NCI-H524 treated with DMSO at 0.1 percent for 48 hours (cell line): ENCODE data around the gene SMOC2.
"Not testable (repeated sequence)": the region's sequence is repeated elsewhere in the genome, so short reads cannot be mapped to it uniquely, and the experiment has no call there.

ENCODE experiments used
- DNase-seq: peaks from one replicate; lab custom pipeline; 2025; lab: John Stamatoyannopoulos, UW

Gene SMOC2

DNA sequence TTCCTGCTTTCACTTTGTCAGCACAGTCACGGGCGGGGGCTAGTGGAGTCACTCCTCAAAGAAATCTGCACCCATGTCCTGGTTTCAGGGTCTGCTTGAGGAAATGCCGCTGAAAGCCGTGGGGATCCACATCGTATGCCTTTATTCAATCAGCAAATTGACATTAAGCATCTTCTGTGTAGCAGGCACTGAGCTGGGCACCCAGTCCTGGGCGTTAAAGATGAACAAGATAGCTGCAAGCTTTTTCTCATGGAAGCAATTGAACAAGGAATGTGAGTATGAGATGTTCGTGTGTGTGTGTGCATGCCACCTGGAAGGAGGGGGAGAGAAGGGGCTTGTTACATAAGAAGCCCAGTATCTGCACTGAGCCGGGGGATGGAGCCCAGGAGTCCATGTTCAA lies 243.9 kb downstream of the SMOC2 start:
- no peak for DNase-seq

DNA sequence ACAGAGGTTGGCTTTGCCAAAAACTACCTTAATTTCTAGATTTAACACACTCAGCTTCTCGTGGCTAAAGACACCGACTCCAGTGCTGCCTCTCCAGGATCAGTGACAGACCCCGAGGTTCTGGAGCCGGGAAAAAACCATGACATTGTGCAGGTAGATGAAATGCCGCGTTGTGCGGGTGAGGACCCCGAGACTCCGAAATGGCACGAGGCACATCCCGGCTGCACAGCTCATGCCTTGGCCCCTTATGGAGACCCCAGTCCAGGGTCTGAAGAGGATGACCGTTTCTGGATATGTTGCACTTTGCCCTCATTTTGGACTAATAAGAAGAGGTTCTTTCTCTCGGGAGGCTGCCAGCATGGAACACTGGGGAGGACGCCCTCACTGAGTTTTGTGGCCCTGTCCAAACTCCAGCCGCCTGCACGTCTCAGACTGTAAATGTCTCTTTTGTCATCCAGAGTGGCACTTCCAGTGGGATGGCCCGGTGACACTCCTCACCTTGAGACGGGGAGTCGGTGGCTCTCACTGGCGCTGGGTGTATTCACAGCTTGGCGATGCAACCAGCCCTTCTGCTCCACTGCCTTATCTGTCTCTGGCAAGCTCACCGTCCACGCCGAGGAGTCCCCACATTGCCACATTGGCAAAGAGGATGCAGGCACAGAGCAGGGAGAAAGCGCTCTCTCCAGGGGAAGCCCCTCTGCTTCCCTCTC lies 245.2 kb downstream of the SMOC2 start:
- no peak for DNase-seq

DNA sequence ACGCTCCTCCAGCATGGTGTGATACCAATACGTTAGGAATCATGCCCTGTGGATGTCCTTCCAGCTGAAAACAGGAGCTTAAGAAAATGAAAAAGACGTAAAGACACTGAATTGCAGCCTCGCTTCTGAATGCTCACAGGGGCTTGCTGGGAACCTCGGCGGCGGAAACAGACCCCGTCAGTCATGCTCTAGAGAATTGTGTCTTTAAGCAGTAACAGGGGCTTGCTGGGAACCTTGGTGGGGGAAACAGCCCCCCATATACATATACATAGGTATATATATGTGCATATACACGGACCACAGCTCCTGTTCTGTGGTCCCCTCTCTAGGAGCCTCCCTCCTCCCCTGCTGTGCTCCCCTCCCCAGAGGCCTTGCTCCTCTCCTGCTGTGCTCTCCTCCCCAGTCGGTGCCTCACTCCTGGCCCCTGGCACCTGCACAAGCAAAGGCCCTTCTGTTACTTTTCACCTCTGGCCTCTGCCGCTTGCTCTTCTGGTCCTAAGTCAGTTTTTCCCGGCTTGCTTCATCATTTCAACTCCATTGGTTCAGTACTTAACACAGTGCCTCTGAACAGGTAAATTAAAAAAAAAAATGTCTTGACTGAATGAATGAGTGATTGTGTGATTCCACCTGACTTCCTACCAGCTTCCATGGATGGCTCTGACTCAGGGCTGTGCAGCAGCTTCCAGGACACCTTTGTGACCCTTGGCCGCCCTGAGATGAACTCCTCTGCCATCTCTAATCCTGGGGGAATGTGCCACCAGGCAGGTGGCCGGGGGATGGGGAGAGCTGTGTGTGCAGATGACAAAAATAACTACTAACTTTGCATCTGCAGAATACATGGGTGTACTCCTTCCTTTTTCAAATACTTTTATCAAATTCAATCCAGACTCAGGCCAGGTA lies 246.1 kb downstream of the SMOC2 start:
- DNase-seq: no peak

DNA sequence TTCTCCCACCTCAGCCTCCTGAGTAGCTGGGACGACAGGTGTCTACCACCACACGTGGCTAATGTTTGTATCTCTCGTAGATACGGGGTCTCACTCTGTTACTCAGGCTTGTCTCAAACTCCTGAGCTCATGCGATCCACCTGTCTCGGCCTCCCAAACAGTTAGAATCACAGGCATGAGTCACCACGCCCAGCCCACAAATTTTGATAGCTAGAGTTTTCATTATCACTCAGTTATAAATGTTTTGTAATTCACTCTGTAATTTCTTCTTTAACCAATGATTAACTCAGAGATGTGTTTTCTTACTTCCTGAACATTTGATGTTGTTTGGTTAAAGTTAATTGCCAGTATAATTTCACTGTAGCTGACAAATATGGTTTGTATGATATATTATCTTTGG lies 249.3 kb downstream of the SMOC2 start:
- no peak for DNase-seq

DNA sequence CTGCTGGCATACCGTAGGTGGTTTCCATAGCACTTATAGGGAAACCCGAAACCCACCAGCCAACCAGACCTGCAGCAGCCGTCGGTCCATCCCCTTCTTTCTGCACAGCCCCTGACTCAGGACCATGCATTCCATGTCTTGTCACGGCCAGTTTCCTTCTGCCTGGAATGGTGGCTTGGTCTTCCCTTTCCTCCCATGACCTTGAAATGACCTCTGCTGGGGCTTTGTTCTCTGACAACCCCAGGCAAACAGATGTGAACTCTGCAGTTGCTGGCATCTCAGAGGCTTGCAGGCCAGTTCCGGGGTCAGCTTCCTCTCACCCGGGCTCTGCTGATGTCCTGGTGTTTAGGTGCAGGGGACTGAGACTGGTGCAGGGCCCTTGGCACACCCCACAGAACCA lies 250.8 kb downstream of the SMOC2 start:
- DNase-seq: no peak

DNA sequence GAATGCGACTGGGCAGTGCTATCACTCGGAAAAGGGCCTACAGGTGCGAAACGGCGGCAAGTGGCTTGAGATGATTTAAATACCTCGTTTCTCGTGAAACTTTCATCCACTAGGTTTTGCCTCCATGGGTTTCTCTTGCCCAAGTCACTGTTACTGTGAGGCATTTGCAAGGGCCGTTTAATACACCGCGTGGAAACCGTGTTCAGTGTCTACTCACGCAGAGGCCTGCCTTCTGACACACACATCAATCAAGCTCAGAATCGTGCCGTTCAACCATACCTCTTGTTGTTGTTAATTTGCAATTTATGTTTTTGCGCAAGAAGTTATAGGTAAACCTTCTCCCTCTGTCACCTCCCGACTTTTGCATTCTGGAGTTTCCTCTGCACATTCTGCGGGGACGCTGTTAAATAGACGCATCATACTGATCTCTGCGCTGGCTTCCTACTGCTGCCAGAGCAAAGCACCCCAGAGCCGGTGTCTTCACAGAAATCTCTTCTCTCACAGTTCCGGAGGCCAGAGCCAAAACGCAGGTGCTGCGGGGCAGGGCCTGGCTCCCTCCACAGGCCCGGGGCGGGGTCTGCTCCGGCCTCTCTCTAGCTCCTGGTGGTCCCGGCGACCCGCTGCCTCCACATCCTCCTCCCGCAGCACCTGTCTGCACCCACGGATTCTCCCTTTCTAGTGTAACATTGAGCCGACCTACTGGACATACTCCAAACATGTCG lies 251.4 kb downstream of the SMOC2 start:
- DNase-seq: no peak

DNA sequence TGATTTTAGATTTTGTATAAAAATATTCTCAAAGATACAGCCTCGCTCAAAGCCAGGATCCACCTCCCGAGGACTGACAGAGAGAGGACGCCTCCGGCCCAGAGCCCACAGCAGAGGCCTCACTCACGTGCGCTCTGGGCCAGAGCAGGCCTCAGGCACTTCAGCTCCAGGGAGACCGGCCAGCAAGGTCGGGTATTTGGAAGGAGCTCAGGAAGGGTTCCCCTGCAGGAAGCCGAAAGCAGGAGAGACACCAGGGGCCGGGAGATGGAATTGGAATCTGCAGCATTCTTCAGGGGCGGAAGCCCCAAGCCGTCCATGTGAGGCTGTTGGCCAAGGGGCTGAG lies 251.9 kb downstream of the SMOC2 start:
- not testable (repeated sequence) for DNase-seq

DNA sequence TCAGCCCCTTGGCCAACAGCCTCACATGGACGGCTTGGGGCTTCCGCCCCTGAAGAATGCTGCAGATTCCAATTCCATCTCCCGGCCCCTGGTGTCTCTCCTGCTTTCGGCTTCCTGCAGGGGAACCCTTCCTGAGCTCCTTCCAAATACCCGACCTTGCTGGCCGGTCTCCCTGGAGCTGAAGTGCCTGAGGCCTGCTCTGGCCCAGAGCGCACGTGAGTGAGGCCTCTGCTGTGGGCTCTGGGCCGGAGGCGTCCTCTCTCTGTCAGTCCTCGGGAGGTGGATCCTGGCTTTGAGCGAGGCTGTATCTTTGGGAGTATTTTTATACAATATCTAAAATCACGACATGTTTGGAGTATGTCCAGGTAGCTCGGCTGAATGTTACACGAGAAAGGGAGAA lies 253.8 kb downstream of the SMOC2 start:
- DNase-seq: not testable (repeated sequence)

DNA sequence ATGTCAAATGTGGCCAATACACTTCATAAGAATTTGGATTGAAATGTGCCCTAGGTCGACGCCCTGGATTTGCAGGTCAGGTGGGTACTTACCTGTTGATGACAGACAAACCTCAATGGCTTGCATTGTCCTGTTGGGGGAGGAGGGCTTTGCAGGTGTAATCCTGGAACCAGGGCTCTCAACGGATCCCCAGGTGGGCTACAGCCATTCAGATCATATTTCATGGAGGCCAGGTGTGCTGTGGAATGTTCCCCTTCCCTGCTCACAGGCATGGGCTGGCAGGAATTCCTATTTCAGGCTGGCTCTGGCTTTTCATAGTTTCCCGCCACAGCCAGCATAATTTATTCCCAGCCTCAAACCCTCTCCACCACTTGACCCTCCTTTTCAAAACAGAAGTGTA lies 254.7 kb downstream of the SMOC2 start:
- DNase-seq: no peak

DNA sequence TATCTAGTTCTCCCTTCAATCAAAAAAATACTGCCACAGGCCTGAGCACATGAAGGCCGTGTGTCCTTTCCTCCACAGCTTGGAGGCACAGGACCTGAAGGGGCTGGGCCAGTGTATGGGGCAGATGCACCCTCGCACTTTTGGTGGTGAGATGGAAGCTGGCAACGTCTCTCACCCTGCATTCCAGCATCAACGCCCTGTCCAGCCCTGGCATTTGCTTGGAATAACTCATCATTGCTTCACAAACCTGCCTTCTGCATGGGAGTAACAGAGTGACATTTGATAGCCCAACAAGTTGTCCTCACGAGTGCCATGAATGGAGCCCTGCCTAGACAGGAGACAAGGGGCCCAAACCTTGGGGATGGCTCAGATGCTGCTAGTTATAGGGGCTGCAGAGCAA lies 257.9 kb downstream of the SMOC2 start:
- no peak for DNase-seq

DNA sequence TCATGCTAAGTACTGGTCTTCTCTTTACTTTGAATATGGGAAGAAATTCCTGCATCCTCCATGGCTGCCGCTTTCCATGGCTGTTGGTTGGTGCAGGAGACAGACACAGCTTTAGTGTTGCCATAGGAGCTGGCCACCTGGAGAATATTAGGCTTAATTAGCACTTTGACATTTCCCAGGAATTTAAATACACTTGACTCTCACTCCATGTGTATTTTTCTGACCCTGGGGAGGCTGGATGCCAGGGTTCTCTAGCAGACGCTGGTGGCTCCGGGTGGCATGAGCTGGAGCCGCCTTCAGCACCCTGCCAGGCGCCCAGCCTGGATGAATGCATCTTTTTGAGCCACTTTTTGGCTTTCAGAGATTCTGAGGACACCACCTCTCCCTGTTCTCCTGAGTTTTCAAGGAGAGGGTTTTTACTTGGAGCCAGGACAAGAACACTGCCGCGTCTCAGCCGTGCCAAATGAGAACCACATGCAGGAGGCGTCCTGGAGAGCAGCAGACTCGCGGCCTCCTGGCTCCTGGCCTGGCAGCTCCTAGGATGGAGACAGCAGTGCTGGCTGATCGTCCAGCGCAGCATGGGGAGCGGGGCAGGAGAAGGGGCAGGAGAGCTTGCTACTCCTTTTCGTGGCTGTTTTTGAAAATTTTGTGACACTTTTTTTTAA lies 258.8 kb downstream of the SMOC2 start:
- DNase-seq: no peak

DNA sequence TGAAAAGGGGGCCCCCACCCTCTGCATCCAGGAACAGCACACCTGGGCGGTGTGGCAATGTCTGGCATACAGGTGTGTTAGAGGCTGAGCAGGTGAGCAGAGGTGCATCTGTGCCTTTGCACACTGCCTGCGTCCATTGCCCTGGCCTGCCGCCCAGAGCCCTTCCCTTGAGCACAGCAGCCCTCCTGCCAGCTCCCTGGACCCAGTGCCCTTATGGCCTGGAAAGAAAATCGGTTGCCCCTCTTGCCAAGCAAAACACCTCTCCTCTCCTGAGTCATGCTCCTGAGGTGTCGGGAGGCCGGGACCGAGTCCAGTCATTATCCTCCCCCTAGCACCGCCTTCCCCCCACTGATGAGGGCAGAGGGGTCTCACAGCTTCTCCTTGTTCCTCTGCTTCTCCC lies 259.9 kb downstream of the SMOC2 start:
- no peak for DNase-seq

DNA sequence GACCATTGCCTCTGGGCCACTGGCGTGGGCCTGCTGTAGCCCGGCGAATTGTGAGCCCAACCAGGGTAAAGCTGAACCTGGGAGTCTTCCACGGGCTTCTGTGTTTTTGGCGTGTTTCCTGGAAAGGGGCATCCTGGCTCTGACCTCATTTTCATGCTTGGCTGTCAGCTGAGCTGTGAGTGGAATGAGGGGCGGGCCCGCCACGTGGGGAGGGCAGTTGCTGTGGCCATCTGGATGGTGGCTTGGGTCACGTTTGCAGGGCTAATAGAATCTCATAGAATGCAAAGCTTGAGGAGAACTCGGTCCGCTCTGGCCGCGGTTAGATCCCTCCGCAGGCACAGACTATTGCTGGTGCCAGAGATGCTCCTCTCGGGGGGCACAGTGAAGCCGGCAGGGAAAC lies 263.0 kb downstream of the SMOC2 start:
- DNase-seq: no peak

DNA sequence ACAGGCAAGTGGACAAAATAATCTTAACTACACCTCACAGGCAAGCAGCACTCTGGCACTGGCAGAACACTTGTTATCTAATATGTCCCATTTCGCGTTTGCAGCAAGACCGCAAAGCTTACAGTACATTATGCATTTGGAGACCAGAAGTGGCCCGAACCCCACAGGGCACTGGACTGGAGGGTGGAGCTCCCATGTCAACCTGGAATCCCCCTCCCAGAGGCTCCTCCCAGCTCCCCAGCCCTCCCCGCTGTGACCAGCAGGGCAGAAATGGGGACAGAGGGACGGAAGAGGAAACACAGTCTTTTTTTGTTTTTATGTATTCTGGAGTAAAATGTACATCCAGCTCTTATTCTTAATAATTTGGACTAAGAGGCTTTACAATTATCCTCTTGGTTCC lies 263.7 kb downstream of the SMOC2 start:
- no peak for DNase-seq

DNA sequence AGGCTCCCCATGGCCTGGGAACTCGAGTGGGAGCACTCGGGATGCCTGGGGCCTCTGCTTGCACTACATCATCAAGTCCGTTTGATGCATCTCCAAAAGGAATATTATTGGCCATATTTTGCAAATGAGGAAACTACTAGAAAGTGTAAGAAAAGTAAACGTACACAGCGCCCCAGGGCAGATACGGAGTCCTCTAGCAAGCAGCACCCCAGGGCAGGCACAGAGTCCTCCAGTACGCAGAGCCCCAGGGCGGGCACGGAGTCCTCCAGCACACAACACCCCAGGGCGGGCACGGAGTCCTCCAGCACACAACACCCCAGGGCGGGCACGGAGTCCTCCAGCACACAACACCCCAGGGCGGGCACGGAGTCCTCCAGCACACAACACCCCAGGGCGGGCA lies 264.3 kb downstream of the SMOC2 start:
- DNase-seq: not testable (repeated sequence)

DNA sequence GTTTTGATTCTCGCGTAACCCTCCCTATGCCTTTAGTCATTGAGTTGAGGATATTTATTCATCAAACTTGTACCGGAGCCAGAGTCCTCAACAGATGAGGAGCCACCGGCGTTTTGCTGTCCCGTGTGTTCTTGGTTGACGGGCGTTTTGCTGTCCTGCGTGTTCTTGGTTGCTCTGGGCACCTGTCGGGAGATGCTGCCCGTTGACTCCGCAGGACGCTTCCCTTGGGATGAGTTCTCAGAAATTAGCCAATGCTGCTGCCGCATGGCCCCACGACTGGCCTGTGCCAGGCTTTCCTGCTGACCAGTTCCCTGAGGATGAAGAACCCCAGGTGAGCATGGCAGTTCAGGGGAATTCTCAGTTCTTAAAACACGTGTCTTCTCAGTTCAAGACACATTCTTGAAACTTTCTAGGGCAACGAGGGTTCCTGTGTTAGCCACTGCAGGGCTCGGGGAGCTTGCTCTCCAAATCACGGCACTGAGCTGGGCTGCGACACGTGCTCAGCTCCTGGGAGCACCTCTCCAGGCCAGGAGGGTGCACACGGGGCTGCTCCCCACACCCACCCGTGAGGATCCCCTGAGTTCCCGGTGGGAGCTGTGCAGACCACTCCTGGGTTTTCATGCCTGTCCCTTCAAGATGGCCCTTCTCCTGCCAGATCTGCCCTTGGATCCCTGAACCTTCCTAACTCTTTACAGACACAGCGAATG lies 265.6 kb downstream of the SMOC2 start:
- DNase-seq: no peak

DNA sequence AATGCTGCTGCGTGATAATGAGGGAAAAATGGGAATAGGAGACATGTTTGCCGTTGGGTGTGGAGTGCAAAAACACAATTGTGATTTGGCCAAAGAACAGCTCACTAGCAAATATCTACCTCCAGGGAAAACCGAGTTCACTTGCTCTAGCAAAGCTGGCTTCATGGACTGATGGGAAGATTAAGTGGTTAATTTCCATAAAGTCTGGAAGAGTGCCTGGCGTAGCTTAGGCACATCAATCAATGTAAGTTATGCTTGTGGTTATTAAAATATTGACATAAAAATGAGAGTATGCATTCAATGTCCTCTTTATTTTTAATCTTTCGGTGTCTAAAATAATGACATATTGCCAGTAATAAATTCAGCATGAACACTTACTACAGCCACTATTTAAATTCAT lies 267.5 kb downstream of the SMOC2 start:
- DNase-seq: no peak

DNA sequence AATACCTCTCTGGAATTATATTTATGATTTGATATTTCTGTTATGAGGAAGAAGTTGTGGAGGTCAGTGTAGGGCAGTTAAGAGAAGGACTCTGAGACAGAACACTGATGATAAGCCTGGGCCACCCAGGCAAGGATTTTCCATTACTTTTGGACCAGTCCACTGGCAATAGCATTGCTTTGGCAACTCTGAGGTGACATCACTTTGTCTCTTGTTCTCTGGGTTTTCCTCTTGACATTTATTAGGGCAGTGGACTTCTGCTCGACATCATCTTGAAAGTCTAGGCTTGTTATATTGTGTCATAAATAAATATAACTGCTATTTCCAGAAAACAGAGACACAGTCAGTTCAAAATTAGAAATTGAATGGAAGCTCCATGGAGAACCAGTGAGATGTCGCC lies 268.0 kb downstream of the SMOC2 start:
- DNase-seq: no peak

DNA sequence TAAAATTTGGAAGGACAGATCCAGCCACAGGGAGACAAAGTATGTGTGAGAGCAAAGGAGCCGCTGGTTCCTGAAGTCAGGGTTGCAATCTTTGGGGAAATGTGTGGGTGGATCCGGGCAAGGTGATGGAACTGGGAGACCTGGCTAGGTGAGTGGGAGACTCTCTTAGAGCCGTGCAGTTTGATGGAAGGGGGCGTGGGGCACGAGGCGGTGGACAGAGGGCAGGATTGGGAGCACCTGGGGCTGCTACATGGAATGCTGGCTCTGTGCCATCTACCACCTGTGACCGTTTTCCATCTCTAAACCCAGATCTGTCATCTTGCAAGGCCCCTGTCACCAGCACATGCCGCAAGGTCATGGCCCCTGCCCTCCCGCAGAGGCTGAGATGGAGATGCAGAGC lies 268.4 kb downstream of the SMOC2 start:
- DNase-seq: no peak

DNA sequence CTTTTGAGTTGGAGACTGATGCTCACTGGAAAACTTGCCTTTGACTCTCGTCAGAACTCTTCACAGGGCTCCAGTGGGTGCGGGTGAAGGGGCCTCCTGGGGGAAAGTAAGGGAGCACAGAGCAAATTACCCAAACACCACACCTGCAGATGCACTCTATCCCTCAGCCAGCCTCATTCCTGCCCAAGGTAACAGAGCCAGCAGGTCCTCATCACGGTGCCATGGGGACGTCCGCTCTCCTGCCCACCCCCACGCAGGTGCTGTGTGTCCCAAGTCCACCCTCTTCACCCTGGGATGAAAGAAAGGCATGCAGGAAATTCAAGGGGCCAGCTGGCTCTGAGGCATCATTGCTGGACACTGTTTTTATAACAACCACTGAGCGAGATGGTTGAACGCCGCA lies 269.0 kb downstream of the SMOC2 start:
- no peak for DNase-seq

DNA sequence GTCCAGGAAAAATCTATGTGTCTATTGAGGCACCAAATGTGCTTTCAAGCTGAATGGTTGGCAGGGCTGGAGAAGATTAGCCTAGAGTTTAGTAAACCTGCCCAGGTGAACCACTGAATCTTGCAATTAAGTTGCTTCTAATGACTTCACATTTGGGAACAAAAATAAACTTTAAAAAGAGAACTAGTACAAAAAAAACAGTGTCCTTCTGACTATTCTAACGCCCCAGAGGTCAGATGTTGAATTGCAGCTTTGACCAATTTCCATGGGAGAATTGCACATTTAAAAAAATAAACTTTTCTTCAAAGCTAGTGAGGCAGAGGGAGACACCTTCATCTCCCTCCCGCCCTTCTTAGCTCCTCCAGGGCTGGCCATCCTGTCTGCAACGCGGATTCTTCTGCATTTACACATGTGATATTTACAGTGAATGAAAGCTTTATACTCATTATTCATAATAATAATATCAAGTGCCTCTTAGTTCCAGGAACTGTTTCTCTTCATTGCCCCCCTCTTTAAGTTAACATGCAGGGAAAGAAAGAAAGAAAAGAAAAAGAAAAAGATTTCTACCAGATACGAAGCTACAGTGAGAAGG lies 270.2 kb downstream of the SMOC2 start:
- DNase-seq: no peak
